Left ventricle myocardium inferior (tissue), 1 donor: ENCODE results near the gene DTX3L. TPM values are rescaled to one million over a fixed set of nuclear protein-coding genes. Genes with fewer than 3 reads are reported as not detected.

ENCODE experiments used
- DNase-seq: peaks from one replicate; pipeline ENCODE4 v3.0.0-alpha.2; 2020
- H3K27ac ChIP-seq: fragments of 200-600 bp; replicated peaks from 2 replicates; pipeline ENCODE4 v1.8.0; 2021
- H3K27me3 ChIP-seq: fragments of 200-600 bp; 2 replicates; pipeline ENCODE4 v1.8.0; 2021; ENCODE audit warnings: low read depth
- H3K36me3 ChIP-seq: fragments of 200-600 bp; 2 replicates; pipeline ENCODE4 v1.8.0; 2021
- H3K4me1 ChIP-seq: fragments of 200-600 bp; 2 replicates; pipeline ENCODE4 v1.8.0; 2021
- H3K4me3 ChIP-seq: fragments of 200-600 bp; 2 replicates; pipeline ENCODE4 v1.8.0; 2021; ENCODE audit warnings: mild to moderate bottlenecking, moderate library complexity
- H3K9me3 ChIP-seq: fragments of 200-600 bp; replicated peaks from 2 replicates; pipeline ENCODE4 v1.8.0; 2021
- CTCF ChIP-seq: fragments of 200-600 bp; IDR thresholded peaks from 2 replicates; pipeline ENCODE4 v1.8.0; 2021; ENCODE audit warnings: antibody characterized with exemption, mild to moderate bottlenecking, borderline replicate concordance
- intact Hi-C: fragments of 100-400 bp; cut with micrococcal nuclease; formaldehyde crosslinking; loops from one replicate; pipeline ENCODE4 v1.11.0; 2022
- total RNA-seq: library from RNA; stranded (reverse); fragmentation: NEBNext Ultra II Directional; extraction: Animal tissue kit (Norgen Biotek cat#: 25700); gene quantifications from one replicate; pipeline ENCODE4 v1.2.1, GENCODE V29; 2021
- donor health status: DM: no; HTN: yes; CAD: no; lungs with severe emphysema.

Gene DTX3L
- total RNA-seq, 1 donor from 2014 or later = 13.6 TPM

GRCh38 chr3:122520861-122521260 is 43.3 kb upstream of the DTX3L start:
- no peak for TF ChIP-seq CTCF

GRCh38 chr3:122523317-122523716 is 40.8 kb upstream of the DTX3L start:
- H3K36me3 ChIP-seq = peaks cover 13% of the 10 kb centered on the region
- no peak overlapping the region for H3K4me3 ChIP-seq
- no peaks in the 10 kb centered on the region for H3K4me1 ChIP-seq
- no peaks in the 10 kb centered on the region for H3K9me3 ChIP-seq
- no peaks in the 10 kb centered on the region for H3K27me3 ChIP-seq
- no peak for DNase-seq
- no peak overlapping the region for H3K27ac ChIP-seq
- TF ChIP-seq CTCF = no peak
- intact Hi-C loops = no loop called here

More at GRCh38 chr3:122520861-122521260, 43.3 kb upstream of the DTX3L start:
- no peaks in the 10 kb centered on the region for H3K9me3 ChIP-seq
- no peak overlapping the region for H3K4me3 ChIP-seq
- intact Hi-C loops = no loop called here
- DNase-seq = no peak
- H3K27me3 ChIP-seq = no peaks in the 10 kb centered on the region
- H3K27ac ChIP-seq = no peak overlapping the region
- no peaks in the 10 kb centered on the region for H3K4me1 ChIP-seq
- no peaks in the 10 kb centered on the region for H3K36me3 ChIP-seq

GRCh38 chr3:122530164-122530563 is 34.0 kb upstream of the DTX3L start:
- H3K9me3 ChIP-seq = no peaks in the 10 kb centered on the region
- no peak overlapping the region for H3K27ac ChIP-seq
- H3K4me3 ChIP-seq = no peak overlapping the region
- no peak for DNase-seq
- no peak for TF ChIP-seq CTCF
- H3K27me3 ChIP-seq = no peaks in the 10 kb centered on the region
- peaks cover 76% of the 10 kb centered on the region for H3K36me3 ChIP-seq
- intact Hi-C loops = no loop called here
- no peaks in the 10 kb centered on the region for H3K4me1 ChIP-seq

GRCh38 chr3:122533480-122533879 is 30.7 kb upstream of the DTX3L start:
- peaks cover 90% of the 10 kb centered on the region for H3K36me3 ChIP-seq
- no peak for TF ChIP-seq CTCF
- no peak overlapping the region for H3K27ac ChIP-seq
- no peaks in the 10 kb centered on the region for H3K9me3 ChIP-seq
- no peak overlapping the region for H3K4me3 ChIP-seq
- no peaks in the 10 kb centered on the region for H3K27me3 ChIP-seq
- no peaks in the 10 kb centered on the region for H3K4me1 ChIP-seq
- intact Hi-C loops = no loop called here
- DNase-seq = no peak

GRCh38 chr3:122533931-122534334 is 30.2 kb upstream of the DTX3L start:
- DNase-seq = no peak
- Histone ChIP-seq H3K4me1 (no peaks in the 10 kb centered on the region), H3K27me3 (no peaks in the 10 kb centered on the region), H3K4me3 (no peak overlapping the region), H3K27ac (no peak overlapping the region), H3K9me3 (no peaks in the 10 kb centered on the region), H3K36me3 (peaks cover 90% of the 10 kb centered on the region)
- intact Hi-C loops = no loop called here
- no peak for TF ChIP-seq CTCF
